HG03378 (cell line): ENCODE data around the gene C16orf74.
A peak's percentile ranks its signal among the peaks of the same experiment; 100 is the strongest.

Experiments
- ATAC-seq: cut with Tn5 transposase; IDR thresholded peaks from one replicate; pipeline ENCODE4 v1.9.1; 2021; ENCODE audit warnings: mild to moderate bottlenecking, moderate library complexity; ENCODE audit not compliant: unreplicated experiment

The C16orf74 gene

GRCh38 chr16:85777583-85778310 is 26.9 kb upstream of the C16orf74 start:
- ATAC-seq: no peak

- no peak for ATAC-seq
Measured at GRCh38 chr16:85774811-85775210, 23.9 kb upstream of the C16orf74 start.

- ATAC-seq: no peak
Measured at GRCh38 chr16:85774136-85774535, 23.2 kb upstream of the C16orf74 start.

- ATAC-seq: no peak
Measured at GRCh38 chr16:85773044-85773443, 22.1 kb upstream of the C16orf74 start.

- no peak for ATAC-seq
Measured at GRCh38 chr16:85770741-85771140, 19.8 kb upstream of the C16orf74 start.

GRCh38 chr16:85768199-85768598 is 17.3 kb upstream of the C16orf74 start:
- no peak for ATAC-seq

GRCh38 chr16:85767531-85767930 is 16.6 kb upstream of the C16orf74 start:
- ATAC-seq: no peak

- ATAC-seq: no peak
Measured at GRCh38 chr16:85765767-85766166, 14.9 kb upstream of the C16orf74 start.

- ATAC-seq: no peak
Measured at GRCh38 chr16:85765211-85765610, 14.3 kb upstream of the C16orf74 start.

GRCh38 chr16:85763616-85764015 is 12.7 kb upstream of the C16orf74 start:
- ATAC-seq: no peak

- no peak for ATAC-seq
Measured at GRCh38 chr16:85762970-85763369, 12.1 kb upstream of the C16orf74 start.

- ATAC-seq: no peak
Measured at GRCh38 chr16:85761861-85762260, 11.0 kb upstream of the C16orf74 start.

GRCh38 chr16:85759631-85760419 is 8.9 kb upstream of the C16orf74 start:
- no peak for ATAC-seq

- ATAC-seq: no peak
Measured at GRCh38 chr16:85759136-85759535, 8.2 kb upstream of the C16orf74 start.

GRCh38 chr16:85757341-85757822 is 6.5 kb upstream of the C16orf74 start:
- peak; percentile 35 for ATAC-seq

- ATAC-seq: peak; percentile 44
Measured at GRCh38 chr16:85755929-85756768, 5.3 kb upstream of the C16orf74 start.

- no peak for ATAC-seq
Measured at GRCh38 chr16:85754413-85754812, 3.5 kb upstream of the C16orf74 start.

GRCh38 chr16:85753976-85754375 is 3.1 kb upstream of the C16orf74 start:
- no peak for ATAC-seq

GRCh38 chr16:85753559-85753958 is 2.7 kb upstream of the C16orf74 start:
- ATAC-seq: no peak

- no peak for ATAC-seq
Measured at GRCh38 chr16:85752511-85753420, 1.9 kb upstream of the C16orf74 start.
